ENCODE measurements around the gene CLIC6. TPM values are rescaled to one million over a fixed set of nuclear protein-coding genes. Genes with fewer than 3 reads are reported as not detected.
"Not testable (repeated sequence)": the region's sequence is repeated elsewhere in the genome, so short reads cannot be mapped to it uniquely, and the experiment has no call there.

CLIC6 gene
- total and polyA plus RNA-seq, 8 donors = 1.0 to 13.2 (median 2.1) TPM

GRCh38 chr21:34667761-34668160 lies 1.0 kb upstream of the CLIC6 start:
- Histone ChIP-seq H3K4me3 (no peak overlapping the region), H3K27me3 (peaks cover 0 to 10% (median 2%) of the 10 kb centered on the region in 4 donors), H3K4me1 (peaks cover 0 to 4% (median 0%) of the 10 kb centered on the region in 3 donors), H3K36me3 (no peaks in the 10 kb centered on the region), H3K27ac (peak overlapping the region in 2 of 4 donors; percentile 17 to 32), H3K9me3 (no peaks in the 10 kb centered on the region)
- TF ChIP-seq, protein P1, sequence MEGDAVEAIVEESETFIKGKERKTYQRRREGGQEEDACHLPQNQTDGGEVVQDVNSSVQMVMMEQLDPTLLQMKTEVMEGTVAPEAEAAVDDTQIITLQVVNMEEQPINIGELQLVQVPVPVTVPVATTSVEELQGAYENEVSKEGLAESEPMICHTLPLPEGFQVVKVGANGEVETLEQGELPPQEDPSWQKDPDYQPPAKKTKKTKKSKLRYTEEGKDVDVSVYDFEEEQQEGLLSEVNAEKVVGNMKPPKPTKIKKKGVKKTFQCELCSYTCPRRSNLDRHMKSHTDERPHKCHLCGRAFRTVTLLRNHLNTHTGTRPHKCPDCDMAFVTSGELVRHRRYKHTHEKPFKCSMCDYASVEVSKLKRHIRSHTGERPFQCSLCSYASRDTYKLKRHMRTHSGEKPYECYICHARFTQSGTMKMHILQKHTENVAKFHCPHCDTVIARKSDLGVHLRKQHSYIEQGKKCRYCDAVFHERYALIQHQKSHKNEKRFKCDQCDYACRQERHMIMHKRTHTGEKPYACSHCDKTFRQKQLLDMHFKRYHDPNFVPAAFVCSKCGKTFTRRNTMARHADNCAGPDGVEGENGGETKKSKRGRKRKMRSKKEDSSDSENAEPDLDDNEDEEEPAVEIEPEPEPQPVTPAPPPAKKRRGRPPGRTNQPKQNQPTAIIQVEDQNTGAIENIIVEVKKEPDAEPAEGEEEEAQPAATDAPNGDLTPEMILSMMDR (IDR thresholded peaks at IDR 0.05) = no peak
- no peak for ATAC-seq
- 57 to 61% methylated on average over 3 of the region's 3 CpGs for WGBS, 2 donors
- FAIRE-seq = no peak
- intact Hi-C loops (cut with DNase I) = no loop called here
- no peak for DNase-seq

DNA sequence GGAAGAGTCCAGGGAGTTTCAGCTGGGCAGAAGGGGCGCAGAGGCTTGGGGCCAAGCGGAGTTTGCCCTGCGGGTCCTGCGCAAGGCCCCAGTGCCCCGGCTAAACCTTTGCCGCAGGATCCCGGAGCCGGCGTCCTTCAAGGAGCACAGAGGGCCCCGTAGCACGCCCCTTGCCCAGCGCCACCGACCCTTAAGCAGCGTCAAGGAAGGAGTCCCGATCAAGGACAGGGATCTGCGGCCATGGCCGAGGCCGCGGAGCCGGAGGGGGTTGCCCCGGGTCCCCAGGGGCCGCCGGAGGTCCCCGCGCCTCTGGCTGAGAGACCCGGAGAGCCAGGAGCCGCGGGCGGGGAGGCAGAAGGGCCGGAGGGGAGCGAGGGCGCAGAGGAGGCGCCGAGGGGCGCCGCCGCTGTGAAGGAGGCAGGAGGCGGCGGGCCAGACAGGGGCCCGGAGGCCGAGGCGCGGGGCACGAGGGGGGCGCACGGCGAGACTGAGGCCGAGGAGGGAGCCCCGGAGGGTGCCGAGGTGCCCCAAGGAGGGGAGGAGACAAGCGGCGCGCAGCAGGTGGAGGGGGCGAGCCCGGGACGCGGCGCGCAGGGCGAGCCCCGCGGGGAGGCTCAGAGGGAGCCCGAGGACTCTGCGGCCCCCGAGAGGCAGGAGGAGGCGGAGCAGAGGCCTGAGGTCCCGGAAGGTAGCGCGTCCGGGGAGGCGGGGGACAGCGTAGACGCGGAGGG lies 520 bp downstream of the CLIC6 start:
- TF ChIP-seq, protein P1 (IDR thresholded peaks at IDR 0.05) = no peak
- H3K36me3 ChIP-seq = no peaks in the 10 kb centered on the region
- H3K9me3 ChIP-seq = no peaks in the 10 kb centered on the region
- peaks cover 0 to 16% (median 2%) of the 10 kb centered on the region in 4 donors for H3K27me3 ChIP-seq
- H3K4me1 ChIP-seq = peaks cover 0 to 4% (median 0%) of the 10 kb centered on the region in 3 donors
- peak overlapping the region in 1 of 4 donors; percentile 58 for H3K27ac ChIP-seq
- FAIRE-seq = no peak
- H3K4me3 ChIP-seq = peak overlapping the region in 3 of 4 donors; percentile 26 to 46 (median 38)
- 23% methylated on average over 68 to 74 of the region's 74 CpGs for WGBS, 2 donors
- intact Hi-C loops (cut with DNase I) = no loop called here
- DNase-seq = peak in 1 of 6 donors; percentile 33
- peak; percentile 40 to 71 (median 52) for ATAC-seq

DNA sequence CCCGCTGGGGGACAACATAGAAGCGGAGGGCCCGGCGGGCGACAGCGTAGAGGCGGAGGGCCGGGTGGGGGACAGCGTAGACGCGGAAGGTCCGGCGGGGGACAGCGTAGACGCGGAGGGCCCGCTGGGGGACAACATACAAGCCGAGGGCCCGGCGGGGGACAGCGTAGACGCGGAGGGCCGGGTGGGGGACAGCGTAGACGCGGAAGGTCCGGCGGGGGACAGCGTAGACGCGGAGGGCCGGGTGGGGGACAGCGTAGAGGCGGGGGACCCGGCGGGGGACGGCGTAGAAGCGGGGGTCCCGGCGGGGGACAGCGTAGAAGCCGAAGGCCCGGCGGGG lies 1.1 kb downstream of the CLIC6 start:
- H3K4me3 ChIP-seq = peak overlapping the region; percentile 14 to 46 (median 32)
- H3K9me3 ChIP-seq; H3K4me1 ChIP-seq; H3K36me3 ChIP-seq; DNase-seq; intact Hi-C loops (cut with DNase I); FAIRE-seq; ATAC-seq: not testable (repeated sequence)
- 2 to 4% methylated on average over 27 to 46 of the region's 46 CpGs for WGBS, 2 donors
- peaks cover 0 to 16% (median 2%) of the 10 kb centered on the region in 4 donors for H3K27me3 ChIP-seq
- peak overlapping the region in 1 of 4 donors; percentile 64 for H3K27ac ChIP-seq

DNA sequence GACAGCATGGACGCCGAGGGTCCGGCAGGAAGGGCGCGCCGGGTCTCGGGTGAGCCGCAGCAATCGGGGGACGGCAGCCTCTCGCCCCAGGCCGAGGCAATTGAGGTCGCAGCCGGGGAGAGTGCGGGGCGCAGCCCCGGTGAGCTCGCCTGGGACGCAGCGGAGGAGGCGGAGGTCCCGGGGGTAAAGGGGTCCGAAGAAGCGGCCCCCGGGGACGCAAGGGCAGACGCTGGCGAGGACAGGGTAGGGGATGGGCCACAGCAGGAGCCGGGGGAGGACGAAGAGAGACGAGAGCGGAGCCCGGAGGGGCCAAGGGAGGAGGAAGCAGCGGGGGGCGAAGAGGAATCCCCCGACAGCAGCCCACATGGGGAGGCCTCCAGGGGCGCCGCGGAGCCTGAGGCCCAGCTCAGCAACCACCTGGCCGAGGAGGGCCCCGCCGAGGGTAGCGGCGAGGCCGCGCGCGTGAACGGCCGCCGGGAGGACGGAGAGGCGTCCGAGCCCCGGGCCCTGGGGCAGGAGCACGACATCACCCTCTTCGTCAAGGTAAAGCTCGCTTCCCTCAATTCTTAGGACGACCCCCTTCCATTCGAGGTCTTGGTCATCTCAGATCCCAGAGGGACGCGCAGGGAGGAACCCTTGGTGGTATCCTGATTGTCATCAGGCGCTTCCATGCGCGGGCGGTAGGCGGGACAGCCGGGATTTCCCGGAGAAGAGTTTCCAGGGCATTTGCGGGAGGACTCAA lies 1.6 kb downstream of the CLIC6 start:
- FAIRE-seq = no peak
- H3K4me3 ChIP-seq = peak overlapping the region; percentile 14 to 46 (median 32)
- peak; percentile 44 to 67 (median 60) for ATAC-seq
- H3K4me1 ChIP-seq = peaks cover 0 to 4% (median 0%) of the 10 kb centered on the region in 3 donors
- peaks cover 0 to 16% (median 2%) of the 10 kb centered on the region in 4 donors for H3K27me3 ChIP-seq
- peak overlapping the region in 2 of 4 donors; percentile 8 to 64 for H3K27ac ChIP-seq
- H3K9me3 ChIP-seq = no peaks in the 10 kb centered on the region
- TF ChIP-seq, protein P1 (IDR thresholded peaks at IDR 0.05) = no peak
- 4 to 5% methylated on average over 56 to 70 of the region's 70 CpGs for WGBS, 2 donors
- H3K36me3 ChIP-seq = no peaks in the 10 kb centered on the region
- peak in 3 of 6 donors; percentile 13 to 69 (median 39) for DNase-seq
- intact Hi-C loops (cut with DNase I) = no loop called here

GRCh38 chr21:34670962-34671348 lies 2.2 kb downstream of the CLIC6 start:
- Histone ChIP-seq H3K27ac (peak overlapping the region in 1 of 4 donors; percentile 64), H3K9me3 (no peaks in the 10 kb centered on the region), H3K4me3 (peak overlapping the region in 2 of 4 donors; percentile 38 to 46), H3K36me3 (no peaks in the 10 kb centered on the region), H3K27me3 (peaks cover 0 to 16% (median 2%) of the 10 kb centered on the region in 4 donors), H3K4me1 (peaks cover 0 to 4% (median 0%) of the 10 kb centered on the region in 3 donors)
- WGBS, 2 donors = 10 to 11% methylated on average over 8 of the region's 8 CpGs
- FAIRE-seq = no peak
- ATAC-seq = no peak
- intact Hi-C loops (cut with DNase I) = no loop called here
- no peak for DNase-seq
- TF ChIP-seq, protein P1 (IDR thresholded peaks at IDR 0.05) = no peak
